ENCODE results near the gene PTP4A2. TPM values are rescaled to one million over a fixed set of nuclear protein-coding genes. Genes with fewer than 3 reads are reported as not detected.

Gene PTP4A2
- total and polyA plus RNA-seq, 10 of the 15 experiments (the other 5 are each of a cell fraction or from before 2014, with no cell fraction given): 180 to 909 (median 375) TPM

- Histone ChIP-seq H3K27ac (ENCODE audit: control insufficient read depth, insufficient read depth) (peak overlapping the region; percentile 93), H3K36me3 (ENCODE audit: control insufficient read depth in 2 of 2, insufficient read depth in 2 of 2, low read length in 1 of 2) (peaks cover 0 to 7% of the 10 kb centered on the region in 2 experiments; a peak in 1 of 4 replicates), H3K9me3 (replicated peaks; ENCODE audit: control insufficient read depth, insufficient read depth, low read length) (no peaks in the 10 kb centered on the region), H3K27me3 (replicated peaks in 1 of 2; ENCODE audit: control insufficient read depth in 2 of 2, insufficient read depth in 2 of 2, low read length in 1 of 2) (no peaks in the 10 kb centered on the region), H2AFZ (ENCODE audit: control insufficient read depth, low read depth, low read length) (no peak overlapping the region), H3K79me2 (ENCODE audit: control insufficient read depth, insufficient read depth, low read length) (peaks cover 99% of the 10 kb centered on the region), H3K9ac (ENCODE audit: control insufficient read depth, insufficient read depth, low read length) (peak overlapping the region; percentile 96), H3K4me1 (ENCODE audit: control insufficient read depth, insufficient read depth, low read length) (peaks cover 28% of the 10 kb centered on the region), H3K4me2 (ENCODE audit: control insufficient read depth, insufficient read depth) (peak overlapping the region; percentile 88), H4K20me1 (ENCODE audit: control insufficient read depth, insufficient read depth) (0 out of 2 replicates have a peak, but pooled peaks cover 3% of the 10 kb centered on the region), H3K4me3 (peak overlapping the region; percentile 84)
- in situ Hi-C loops (cut with MboI) (loop anchor here (10.0 kb wide), 1 partner anchor 1176 kb away; the partner anchor contains the start of gene LAPTM5), intact Hi-C loops (cut with micrococcal nuclease; ENCODE audit: unreplicated experiment) (loop anchor here (5.0 kb wide), 1 partner anchor 114 kb away; the partner anchor contains the start of gene SPOCD1)
- SMC1A ChIA-PET (ENCODE audit: uncharacterized antibody, unreplicated experiment): interaction anchor here (0.5 to 2.6 kb wide), 15 partner anchors 8 to 57 kb away, joined by 3 to 19 read pairs (median 5); partner anchors contain the start of gene PTP4A2
- FAIRE-seq: no peak
- RAD21 ChIA-PET (ENCODE audit: unreplicated experiment): interaction anchor here (0.8 to 2.5 kb wide), 12 partner anchors 9 to 70 kb away, joined by 3 to 20 read pairs (median 6); no protein-coding TSS in a partner anchor
- POLR2A ChIA-PET: interaction anchor here (0.8 to 2.2 kb wide), 12 partner anchors 8 to 83 kb away, joined by 3 to 12 read pairs (median 4); partner anchors contain the start of gene PTP4A2
- TF ChIP-seq BACH1 (IDR thresholded peaks at IDR 0.05; ENCODE audit: borderline replicate concordance) (0 out of 2 replicates have a peak, but pooled peaks have one; percentile 29), ETV6 (conservative IDR thresholded peaks at IDR 0.05 in 1 of 2, IDR thresholded peaks at IDR 0.05 in 1 of 2; ENCODE audit: borderline replicate concordance in 1 of 2, low read depth in 1 of 2) (no peak), SUZ12 (IDR thresholded peaks at IDR 0.05; ENCODE audit: unreplicated experiment) (no peak)
- 2% methylated on average over 7 of the region's 7 CpGs for WGBS (ENCODE audit: insufficient coverage, insufficient replicate concordance, low lambda C conversion rate, missing lambda C conversion rate)
- no peak for DNase-seq (ENCODE audit: low read depth, low spot score)
- CTCF ChIA-PET: interaction anchor here (0.8 to 2.1 kb wide), 12 partner anchors 8 to 116 kb away, joined by 3 to 10 read pairs (median 4); partner anchors contain the start of gene SPOCD1
- BruUV-seq (replicated peaks): TSS peak; percentile 1
- no peak for ATAC-seq
Measured at GRCh38 chr1:31930836-31931592, 7.2 kb downstream of the PTP4A2 start.

GRCh38 chr1:31927661-31927980 lies 10.5 kb downstream of the PTP4A2 start:
- H4K20me1 ChIP-seq (ENCODE audit: control insufficient read depth, insufficient read depth): peaks cover 7% of the 10 kb centered on the region
- H2AFZ ChIP-seq (ENCODE audit: control insufficient read depth, low read depth, low read length): no peak overlapping the region
- TF ChIP-seq POLR2AphosphoS2 (IDR thresholded peaks at IDR 0.05; ENCODE audit: low read depth, low read length) (no peak), KLF5 (IDR thresholded peaks at IDR 0.05; ENCODE audit: partially characterized antibody) (no peak), RB1 (IDR thresholded peaks at IDR 0.05; ENCODE audit: borderline replicate concordance) (no peak), MLLT1 (IDR thresholded peaks at IDR 0.05) (0 out of 2 replicates have a peak, but pooled peaks have one; percentile 6), MEF2B (IDR thresholded peaks at IDR 0.05; ENCODE audit: partially characterized antibody, poor library complexity, severe bottlenecking) (no peak)
- 0% methylated on average over 3 of the region's 3 CpGs for WGBS (ENCODE audit: insufficient coverage, insufficient replicate concordance, low lambda C conversion rate, missing lambda C conversion rate)
- no peak for FAIRE-seq
- H3K4me3 ChIP-seq: peak overlapping the region; percentile 66
- peaks cover 31% of the 10 kb centered on the region for H3K4me1 ChIP-seq (ENCODE audit: control insufficient read depth, insufficient read depth, low read length)
- no peak for DNase-seq (ENCODE audit: low read depth, low spot score)
- peak overlapping the region; percentile 78 for H3K4me2 ChIP-seq (ENCODE audit: control insufficient read depth, insufficient read depth)
- POLR2A ChIA-PET: interaction anchor here (0.5 to 3.6 kb wide), 7 partner anchors 7 to 30 kb away, joined by 3 to 17 read pairs (median 11); partner anchors contain the start of gene PTP4A2
- H3K36me3 ChIP-seq (ENCODE audit: control insufficient read depth in 2 of 2, insufficient read depth in 2 of 2, low read length in 1 of 2): peaks cover 1 to 5% of the 10 kb centered on the region in 2 experiments; a peak in 2 of 4 replicates
- RAD21 ChIA-PET (ENCODE audit: unreplicated experiment): interaction anchor here (1.0 to 3.7 kb wide), 5 partner anchors 8 to 49 kb away, joined by 3 to 26 read pairs (median 5); no protein-coding TSS in a partner anchor
- peak overlapping the region; percentile 72 for H3K27ac ChIP-seq (ENCODE audit: control insufficient read depth, insufficient read depth)
- intact Hi-C loops (cut with micrococcal nuclease; ENCODE audit: unreplicated experiment): no loop called here
- CTCF ChIA-PET: interaction anchor here (0.6 to 2.6 kb wide), 4 partner anchors 16 to 362 kb away, joined by 3 to 15 read pairs (median 8); no protein-coding TSS in a partner anchor
- SMC1A ChIA-PET (ENCODE audit: uncharacterized antibody, unreplicated experiment): interaction anchor here (1.1 to 5.7 kb wide), 11 partner anchors 7 to 112 kb away, joined by 3 to 67 read pairs (median 12); partner anchors contain the start of genes PTP4A2 and SPOCD1
- no peaks in the 10 kb centered on the region for H3K9me3 ChIP-seq (replicated peaks; ENCODE audit: control insufficient read depth, insufficient read depth, low read length)
- no peaks in the 10 kb centered on the region for H3K27me3 ChIP-seq (replicated peaks in 1 of 2; ENCODE audit: control insufficient read depth in 2 of 2, insufficient read depth in 2 of 2, low read length in 1 of 2)
- in situ Hi-C loops (cut with MboI): no loop called here
- H3K79me2 ChIP-seq (ENCODE audit: control insufficient read depth, insufficient read depth, low read length): peaks cover 96% of the 10 kb centered on the region
- H3K9ac ChIP-seq (ENCODE audit: control insufficient read depth, insufficient read depth, low read length): peak overlapping the region; percentile 28
- no peak for ATAC-seq
- no TSS peak for BruUV-seq (replicated peaks)

Measured in GM12878 (cell line).